ENCODE measurements around the gene SIVA1.

Gene SIVA1

GRCh38 chr14:104806625-104807465 is 53.9 kb downstream of the SIVA1 start:
- DNase-seq (ENCODE audit: low read depth in 2 of 3, low spot score in 1 of 3) = no peak

- no peak for DNase-seq (ENCODE audit: low read depth in 2 of 3, low spot score in 1 of 3)
Observed at GRCh38 chr14:104808456-104808855, 55.5 kb downstream of the SIVA1 start.

All from stimulated activated CD4-positive, alpha-beta T cell treated with anti-CD3 and anti-CD28 coated beads, Interleukin-12 subunit alpha, Interleukin-12 subunit beta, amount 100 ng/mL, for 48 hours (primary cell).